ENCODE results near the gene SAMD14. TPM values are rescaled to one million over a fixed set of nuclear protein-coding genes. Genes with fewer than 3 reads are reported as not detected.

The SAMD14 gene
- total and polyA plus RNA-seq, 2 of the 4 experiments (the other 2 are of a cell fraction): 1.4 to 6.2 TPM

GRCh38 chr17:50093807-50094206 lies 36.2 kb downstream of the SAMD14 start (continued):
- TF ChIP-seq CTCF (conservative IDR thresholded peaks at IDR 0.05; ENCODE audit: low read depth, low read length): no peak
- TF ChIP-seq POLR2A (IDR thresholded peaks at IDR 0.05; ENCODE audit: low read depth, low read length): no peak
- TF ChIP-seq MAFK (IDR thresholded peaks at IDR 0.05; ENCODE audit: low read depth, low read length): no peak
- TF ChIP-seq MXI1 (IDR thresholded peaks at IDR 0.05; ENCODE audit: borderline replicate concordance, low read depth, low read length): no peak
- TF ChIP-seq NFE2L2 (IDR thresholded peaks at IDR 0.05; ENCODE audit: low read depth, low read length): no peak

DNA sequence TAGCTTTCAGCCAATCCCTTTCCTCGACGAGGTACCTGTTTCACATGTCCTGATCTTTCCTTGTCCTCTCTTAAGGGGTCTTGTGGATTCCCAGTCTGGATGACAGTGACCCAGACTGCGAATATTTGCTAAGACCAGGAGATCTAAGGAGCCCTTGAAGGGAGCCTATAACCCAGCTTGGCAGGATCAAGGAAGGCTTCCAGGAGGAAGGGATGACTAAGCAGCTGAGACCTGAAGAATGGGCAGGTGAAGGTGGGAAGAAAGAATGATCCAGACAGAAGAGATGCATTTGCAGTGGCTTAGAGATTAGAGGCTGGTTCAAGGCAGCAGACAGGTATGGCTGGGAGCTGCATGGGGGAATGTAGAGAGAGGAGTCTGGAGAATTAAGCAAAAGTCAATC lies 36.7 kb downstream of the SAMD14 start:
- H2BK120ac ChIP-seq (ENCODE audit: low read depth, low read length): no peak overlapping the region
- H3K56ac ChIP-seq (ENCODE audit: extremely low read depth, insufficient read depth, low read length): no peak overlapping the region
- peaks cover 25% of the 10 kb centered on the region for H3K36me3 ChIP-seq (ENCODE audit: control insufficient read depth, insufficient read depth, low read length)
- no peak overlapping the region for H3K18ac ChIP-seq (ENCODE audit: low read depth, low read length)
- DNase-seq (no peak), ATAC-seq (ENCODE audit: low read depth) (no peak)
- TF ChIP-seq MAFK (IDR thresholded peaks at IDR 0.05; ENCODE audit: low read depth, low read length): no peak
- TF ChIP-seq RCOR1 (IDR thresholded peaks at IDR 0.05; ENCODE audit: insufficient replicate concordance, low read length): no peak
- no peak for TF ChIP-seq CHD1 (IDR thresholded peaks at IDR 0.05; ENCODE audit: low read depth, low read length)
- no peak for TF ChIP-seq CEBPB (IDR thresholded peaks at IDR 0.05; ENCODE audit: low read depth, low read length)
- no peak for TF ChIP-seq MXI1 (IDR thresholded peaks at IDR 0.05; ENCODE audit: borderline replicate concordance, low read depth, low read length)
- TF ChIP-seq NFE2L2 (IDR thresholded peaks at IDR 0.05; ENCODE audit: low read depth, low read length): no peak
- no peak for TF ChIP-seq POLR2A (IDR thresholded peaks at IDR 0.05; ENCODE audit: low read depth, low read length)
- TF ChIP-seq USF2 (IDR thresholded peaks at IDR 0.05; ENCODE audit: low read depth, low read length): no peak
- TF ChIP-seq RFX5 (IDR thresholded peaks at IDR 0.05; ENCODE audit: low read depth, low read length): no peak
- no peak for TF ChIP-seq FOS (IDR thresholded peaks at IDR 0.05; ENCODE audit: low read depth, low read length)
- no peak for TF ChIP-seq RAD21 (IDR thresholded peaks at IDR 0.05; ENCODE audit: low read length)
- no peak overlapping the region for H3K4ac ChIP-seq (ENCODE audit: low read depth, low read length)
- intact Hi-C loops (cut with micrococcal nuclease): no loop called here
- no peaks in the 10 kb centered on the region; the same call in 1 of the 2 replicates for H4K20me1 ChIP-seq (ENCODE audit: insufficient read depth, low read length)
- no TSS peak for BruUV-seq (replicated peaks)
- H3K27ac ChIP-seq (ENCODE audit: insufficient read depth, low read length): no peak overlapping the region
- no peak overlapping the region for H2BK20ac ChIP-seq (ENCODE audit: low read depth, low read length)
- no peaks in the 10 kb centered on the region for H3K27me3 ChIP-seq (ENCODE audit: control insufficient read depth, insufficient read depth, low read length)
- no peak overlapping the region for H3K4me2 ChIP-seq (ENCODE audit: low read depth, low read length)
- H3K4me1 ChIP-seq (ENCODE audit: control insufficient read depth, insufficient read depth, low read length): peaks cover 5% of the 10 kb centered on the region; the same call in 1 of the 2 replicates
- CTCF ChIA-PET: interaction anchor here (0.6 to 2.5 kb wide), 6 partner anchors 55 to 207 kb away, joined by 3 to 15 read pairs (median 6); no protein-coding TSS in a partner anchor
- H4K91ac ChIP-seq (ENCODE audit: insufficient read depth, low read depth, low read length): no peak overlapping the region
- peaks cover 6 to 13% of the 10 kb centered on the region in 2 experiments; a peak in 3 of 4 replicates for H3K79me1 ChIP-seq (ENCODE audit: low read depth in 1 of 2, low read length in 2 of 2)
- no peaks in the 10 kb centered on the region for H3K9me1 ChIP-seq (ENCODE audit: insufficient read depth, low read length)
- no peak overlapping the region for H2BK15ac ChIP-seq (ENCODE audit: low read depth, low read length)
- no peak overlapping the region for H3K4me3 ChIP-seq (ENCODE audit: insufficient read depth, low read depth, low read length)
- H4K8ac ChIP-seq (ENCODE audit: low read depth in 2 of 2, low read length in 2 of 2): no peak overlapping the region
- no peak overlapping the region for H2AK5ac ChIP-seq (ENCODE audit: low read depth, low read length)
- POLR2A ChIA-PET (ENCODE audit: unreplicated experiment): interaction anchor here (1.6 kb wide), 1 partner anchor 66 kb away, joined by 4 read pairs; no protein-coding TSS in a partner anchor
- H3K9ac ChIP-seq (ENCODE audit: low read depth, low read length): no peak overlapping the region
- H3K9me3 ChIP-seq (ENCODE audit: control insufficient read depth, insufficient read depth, low read length): no peaks in the 10 kb centered on the region
- H3K14ac ChIP-seq (replicated peaks; ENCODE audit: low read depth, low read length): no peak overlapping the region
- no peak overlapping the region for H2AFZ ChIP-seq (replicated peaks; ENCODE audit: low read length, poor library complexity)
- H3K23ac ChIP-seq (ENCODE audit: low read depth, low read length): no peak overlapping the region
- 81% methylated on average over 3 of the region's 3 CpGs; no CpG with 5 or more reads in 1 of the 2 experiments for WGBS, 2 experiments (ENCODE audit: extremely low coverage in 2 of 2, insufficient read length in 1 of 2)
- no peak overlapping the region for H2AK9ac ChIP-seq (replicated peaks; ENCODE audit: low read depth, low read length, poor library complexity)
- in situ Hi-C loops (cut with MboI; ENCODE audit: low sequenced_read_pairs): loop anchor here (5.0 kb wide), 1 partner anchor 204 kb away; no protein-coding TSS in a partner anchor
- dilution Hi-C loops (cut with HindIII; ENCODE audit: low sequenced_read_pairs, unreplicated experiment): no loop called here
- no peak overlapping the region for H2BK5ac ChIP-seq (ENCODE audit: low read depth, low read length, poor library complexity, severe bottlenecking)
- no peak overlapping the region for H4K5ac ChIP-seq (ENCODE audit: low read depth, low read length)
